ENCODE measurements around the gene ZNF548.

DNA sequence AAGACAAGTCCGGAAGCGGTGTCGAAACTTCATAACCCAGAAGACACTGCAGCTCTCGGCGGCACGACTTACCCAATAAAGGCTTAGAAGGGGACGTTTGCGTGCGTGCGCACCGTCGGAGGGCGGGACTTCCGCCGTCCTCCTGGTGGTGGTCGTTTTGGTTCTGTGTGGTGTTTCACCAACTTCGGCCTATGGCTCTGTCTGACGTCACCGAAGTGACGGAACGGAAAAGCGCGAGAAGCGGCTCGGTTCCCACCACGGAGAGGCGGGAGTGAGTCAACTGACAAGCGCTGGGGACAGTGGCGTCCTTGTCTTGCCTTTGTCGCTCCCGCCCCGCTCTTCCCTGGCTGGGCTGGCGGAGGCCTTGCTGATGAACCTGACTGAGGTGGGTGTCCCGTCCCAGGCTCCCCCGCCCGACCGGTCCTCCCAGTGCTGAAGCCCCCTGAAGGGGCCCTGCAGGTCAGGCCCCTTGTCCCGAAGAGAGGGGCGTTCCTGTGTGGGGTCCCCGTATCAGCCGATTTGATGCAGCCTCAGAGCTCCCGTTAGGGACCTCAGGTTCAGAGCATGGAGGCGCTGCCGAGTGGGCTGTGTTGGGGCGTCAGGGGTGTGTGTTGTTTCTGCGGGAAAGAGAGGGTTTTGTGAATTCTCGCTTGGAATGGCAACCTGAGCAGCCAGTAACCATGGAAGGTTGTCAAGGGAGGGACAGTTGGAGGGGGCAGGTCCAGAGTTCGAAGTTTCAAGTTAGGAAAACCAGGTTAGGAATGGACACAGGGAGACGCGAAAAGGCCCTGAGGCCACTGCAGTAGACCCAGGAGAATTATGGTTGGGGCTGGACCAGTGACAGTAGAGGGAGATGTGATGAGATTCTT, at the start of gene ZNF548:
- TF ChIP-seq, protein P1, sequence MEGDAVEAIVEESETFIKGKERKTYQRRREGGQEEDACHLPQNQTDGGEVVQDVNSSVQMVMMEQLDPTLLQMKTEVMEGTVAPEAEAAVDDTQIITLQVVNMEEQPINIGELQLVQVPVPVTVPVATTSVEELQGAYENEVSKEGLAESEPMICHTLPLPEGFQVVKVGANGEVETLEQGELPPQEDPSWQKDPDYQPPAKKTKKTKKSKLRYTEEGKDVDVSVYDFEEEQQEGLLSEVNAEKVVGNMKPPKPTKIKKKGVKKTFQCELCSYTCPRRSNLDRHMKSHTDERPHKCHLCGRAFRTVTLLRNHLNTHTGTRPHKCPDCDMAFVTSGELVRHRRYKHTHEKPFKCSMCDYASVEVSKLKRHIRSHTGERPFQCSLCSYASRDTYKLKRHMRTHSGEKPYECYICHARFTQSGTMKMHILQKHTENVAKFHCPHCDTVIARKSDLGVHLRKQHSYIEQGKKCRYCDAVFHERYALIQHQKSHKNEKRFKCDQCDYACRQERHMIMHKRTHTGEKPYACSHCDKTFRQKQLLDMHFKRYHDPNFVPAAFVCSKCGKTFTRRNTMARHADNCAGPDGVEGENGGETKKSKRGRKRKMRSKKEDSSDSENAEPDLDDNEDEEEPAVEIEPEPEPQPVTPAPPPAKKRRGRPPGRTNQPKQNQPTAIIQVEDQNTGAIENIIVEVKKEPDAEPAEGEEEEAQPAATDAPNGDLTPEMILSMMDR (conservative IDR thresholded peaks at IDR 0.05; ENCODE audit: low read depth in 2 of 2), result peak in 1 of 2 experiments; percentile 33; a peak in 2 of 4 replicates
- peak; percentile 69 for TF ChIP-seq POLR2AphosphoS5 (IDR thresholded peaks at IDR 0.05; ENCODE audit: low read depth)
- no peak for TF ChIP-seq EZH2 (IDR thresholded peaks at IDR 0.05; ENCODE audit: low read depth, unreplicated experiment)
- TF ChIP-seq ZNF331 (CRISPR knock-in tag; IDR thresholded peaks at IDR 0.05; ENCODE audit: low read depth), result no peak
- no peak for TF ChIP-seq EZH2phosphoT487 (IDR thresholded peaks at IDR 0.05; ENCODE audit: unreplicated experiment)
- peak; percentile 98 for TF ChIP-seq CREB1 (CRISPR knock-in tag; IDR thresholded peaks at IDR 0.05; ENCODE audit: low read depth)
- no peak for TF ChIP-seq ZNF114 (CRISPR knock-in tag; IDR thresholded peaks at IDR 0.05)
- TF ChIP-seq NANOG (IDR thresholded peaks at IDR 0.05; ENCODE audit: borderline replicate concordance), result no peak
- TF ChIP-seq, protein P2, sequence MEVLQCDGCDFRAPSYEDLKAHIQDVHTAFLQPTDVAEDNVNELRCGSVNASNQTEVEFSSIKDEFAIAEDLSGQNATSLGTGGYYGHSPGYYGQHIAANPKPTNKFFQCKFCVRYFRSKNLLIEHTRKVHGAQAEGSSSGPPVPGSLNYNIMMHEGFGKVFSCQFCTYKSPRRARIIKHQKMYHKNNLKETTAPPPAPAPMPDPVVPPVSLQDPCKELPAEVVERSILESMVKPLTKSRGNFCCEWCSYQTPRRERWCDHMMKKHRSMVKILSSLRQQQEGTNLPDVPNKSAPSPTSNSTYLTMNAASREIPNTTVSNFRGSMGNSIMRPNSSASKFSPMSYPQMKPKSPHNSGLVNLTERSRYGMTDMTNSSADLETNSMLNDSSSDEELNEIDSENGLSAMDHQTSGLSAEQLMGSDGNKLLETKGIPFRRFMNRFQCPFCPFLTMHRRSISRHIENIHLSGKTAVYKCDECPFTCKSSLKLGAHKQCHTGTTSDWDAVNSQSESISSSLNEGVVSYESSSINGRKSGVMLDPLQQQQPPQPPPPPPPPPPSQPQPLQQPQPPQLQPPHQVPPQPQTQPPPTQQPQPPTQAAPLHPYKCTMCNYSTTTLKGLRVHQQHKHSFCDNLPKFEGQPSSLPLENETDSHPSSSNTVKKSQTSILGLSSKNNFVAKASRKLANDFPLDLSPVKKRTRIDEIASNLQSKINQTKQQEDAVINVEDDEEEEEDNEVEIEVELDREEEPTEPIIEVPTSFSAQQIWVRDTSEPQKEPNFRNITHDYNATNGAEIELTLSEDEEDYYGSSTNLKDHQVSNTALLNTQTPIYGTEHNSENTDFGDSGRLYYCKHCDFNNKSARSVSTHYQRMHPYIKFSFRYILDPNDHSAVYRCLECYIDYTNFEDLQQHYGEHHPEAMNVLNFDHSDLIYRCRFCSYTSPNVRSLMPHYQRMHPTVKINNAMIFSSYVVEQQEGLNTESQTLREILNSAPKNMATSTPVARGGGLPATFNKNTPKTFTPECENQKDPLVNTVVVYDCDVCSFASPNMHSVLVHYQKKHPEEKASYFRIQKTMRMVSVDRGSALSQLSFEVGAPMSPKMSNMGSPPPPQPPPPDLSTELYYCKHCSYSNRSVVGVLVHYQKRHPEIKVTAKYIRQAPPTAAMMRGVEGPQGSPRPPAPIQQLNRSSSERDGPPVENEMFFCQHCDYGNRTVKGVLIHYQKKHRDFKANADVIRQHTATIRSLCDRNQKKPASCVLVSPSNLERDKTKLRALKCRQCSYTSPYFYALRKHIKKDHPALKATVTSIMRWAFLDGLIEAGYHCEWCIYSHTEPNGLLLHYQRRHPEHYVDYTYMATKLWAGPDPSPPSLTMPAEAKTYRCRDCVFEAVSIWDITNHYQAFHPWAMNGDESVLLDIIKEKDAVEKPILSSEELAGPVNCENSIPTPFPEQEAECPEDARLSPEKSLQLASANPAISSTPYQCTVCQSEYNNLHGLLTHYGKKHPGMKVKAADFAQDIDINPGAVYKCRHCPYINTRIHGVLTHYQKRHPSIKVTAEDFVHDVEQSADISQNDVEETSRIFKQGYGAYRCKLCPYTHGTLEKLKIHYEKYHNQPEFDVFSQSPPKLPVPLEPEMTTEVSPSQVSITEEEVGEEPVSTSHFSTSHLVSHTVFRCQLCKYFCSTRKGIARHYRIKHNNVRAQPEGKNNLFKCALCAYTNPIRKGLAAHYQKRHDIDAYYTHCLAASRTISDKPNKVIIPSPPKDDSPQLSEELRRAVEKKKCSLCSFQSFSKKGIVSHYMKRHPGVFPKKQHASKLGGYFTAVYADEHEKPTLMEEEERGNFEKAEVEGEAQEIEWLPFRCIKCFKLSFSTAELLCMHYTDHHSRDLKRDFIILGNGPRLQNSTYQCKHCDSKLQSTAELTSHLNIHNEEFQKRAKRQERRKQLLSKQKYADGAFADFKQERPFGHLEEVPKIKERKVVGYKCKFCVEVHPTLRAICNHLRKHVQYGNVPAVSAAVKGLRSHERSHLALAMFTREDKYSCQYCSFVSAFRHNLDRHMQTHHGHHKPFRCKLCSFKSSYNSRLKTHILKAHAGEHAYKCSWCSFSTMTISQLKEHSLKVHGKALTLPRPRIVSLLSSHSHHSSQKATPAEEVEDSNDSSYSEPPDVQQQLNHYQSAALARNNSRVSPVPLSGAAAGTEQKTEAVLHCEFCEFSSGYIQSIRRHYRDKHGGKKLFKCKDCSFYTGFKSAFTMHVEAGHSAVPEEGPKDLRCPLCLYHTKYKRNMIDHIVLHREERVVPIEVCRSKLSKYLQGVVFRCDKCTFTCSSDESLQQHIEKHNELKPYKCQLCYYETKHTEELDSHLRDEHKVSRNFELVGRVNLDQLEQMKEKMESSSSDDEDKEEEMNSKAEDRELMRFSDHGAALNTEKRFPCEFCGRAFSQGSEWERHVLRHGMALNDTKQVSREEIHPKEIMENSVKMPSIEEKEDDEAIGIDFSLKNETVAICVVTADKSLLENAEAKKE (CRISPR knock-in tag; IDR thresholded peaks at IDR 0.05), result no peak
- TF ChIP-seq, protein P3, sequence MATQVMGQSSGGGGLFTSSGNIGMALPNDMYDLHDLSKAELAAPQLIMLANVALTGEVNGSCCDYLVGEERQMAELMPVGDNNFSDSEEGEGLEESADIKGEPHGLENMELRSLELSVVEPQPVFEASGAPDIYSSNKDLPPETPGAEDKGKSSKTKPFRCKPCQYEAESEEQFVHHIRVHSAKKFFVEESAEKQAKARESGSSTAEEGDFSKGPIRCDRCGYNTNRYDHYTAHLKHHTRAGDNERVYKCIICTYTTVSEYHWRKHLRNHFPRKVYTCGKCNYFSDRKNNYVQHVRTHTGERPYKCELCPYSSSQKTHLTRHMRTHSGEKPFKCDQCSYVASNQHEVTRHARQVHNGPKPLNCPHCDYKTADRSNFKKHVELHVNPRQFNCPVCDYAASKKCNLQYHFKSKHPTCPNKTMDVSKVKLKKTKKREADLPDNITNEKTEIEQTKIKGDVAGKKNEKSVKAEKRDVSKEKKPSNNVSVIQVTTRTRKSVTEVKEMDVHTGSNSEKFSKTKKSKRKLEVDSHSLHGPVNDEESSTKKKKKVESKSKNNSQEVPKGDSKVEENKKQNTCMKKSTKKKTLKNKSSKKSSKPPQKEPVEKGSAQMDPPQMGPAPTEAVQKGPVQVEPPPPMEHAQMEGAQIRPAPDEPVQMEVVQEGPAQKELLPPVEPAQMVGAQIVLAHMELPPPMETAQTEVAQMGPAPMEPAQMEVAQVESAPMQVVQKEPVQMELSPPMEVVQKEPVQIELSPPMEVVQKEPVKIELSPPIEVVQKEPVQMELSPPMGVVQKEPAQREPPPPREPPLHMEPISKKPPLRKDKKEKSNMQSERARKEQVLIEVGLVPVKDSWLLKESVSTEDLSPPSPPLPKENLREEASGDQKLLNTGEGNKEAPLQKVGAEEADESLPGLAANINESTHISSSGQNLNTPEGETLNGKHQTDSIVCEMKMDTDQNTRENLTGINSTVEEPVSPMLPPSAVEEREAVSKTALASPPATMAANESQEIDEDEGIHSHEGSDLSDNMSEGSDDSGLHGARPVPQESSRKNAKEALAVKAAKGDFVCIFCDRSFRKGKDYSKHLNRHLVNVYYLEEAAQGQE (IDR thresholded peaks at IDR 0.05; ENCODE audit: unreplicated experiment), result no peak
- TF ChIP-seq, protein P4, sequence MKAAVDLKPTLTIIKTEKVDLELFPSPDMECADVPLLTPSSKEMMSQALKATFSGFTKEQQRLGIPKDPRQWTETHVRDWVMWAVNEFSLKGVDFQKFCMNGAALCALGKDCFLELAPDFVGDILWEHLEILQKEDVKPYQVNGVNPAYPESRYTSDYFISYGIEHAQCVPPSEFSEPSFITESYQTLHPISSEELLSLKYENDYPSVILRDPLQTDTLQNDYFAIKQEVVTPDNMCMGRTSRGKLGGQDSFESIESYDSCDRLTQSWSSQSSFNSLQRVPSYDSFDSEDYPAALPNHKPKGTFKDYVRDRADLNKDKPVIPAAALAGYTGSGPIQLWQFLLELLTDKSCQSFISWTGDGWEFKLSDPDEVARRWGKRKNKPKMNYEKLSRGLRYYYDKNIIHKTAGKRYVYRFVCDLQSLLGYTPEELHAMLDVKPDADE (IDR thresholded peaks at IDR 0.05), result peak; percentile 97
- no peak for TF ChIP-seq JUNB (IDR thresholded peaks at IDR 0.05; ENCODE audit: unreplicated experiment)
- TF ChIP-seq STAT1 (IDR thresholded peaks at IDR 0.05; ENCODE audit: unreplicated experiment), result no peak

Data from GM23338 (cell line).